NCI-H187 (cell line): Measurements from ENCODE around the gene GCK.

ENCODE experiments used
- DNase-seq, 2 experiments: peaks; one replicate each; lab custom pipeline; 2025; lab: John Stamatoyannopoulos, UW

Gene GCK

DNA sequence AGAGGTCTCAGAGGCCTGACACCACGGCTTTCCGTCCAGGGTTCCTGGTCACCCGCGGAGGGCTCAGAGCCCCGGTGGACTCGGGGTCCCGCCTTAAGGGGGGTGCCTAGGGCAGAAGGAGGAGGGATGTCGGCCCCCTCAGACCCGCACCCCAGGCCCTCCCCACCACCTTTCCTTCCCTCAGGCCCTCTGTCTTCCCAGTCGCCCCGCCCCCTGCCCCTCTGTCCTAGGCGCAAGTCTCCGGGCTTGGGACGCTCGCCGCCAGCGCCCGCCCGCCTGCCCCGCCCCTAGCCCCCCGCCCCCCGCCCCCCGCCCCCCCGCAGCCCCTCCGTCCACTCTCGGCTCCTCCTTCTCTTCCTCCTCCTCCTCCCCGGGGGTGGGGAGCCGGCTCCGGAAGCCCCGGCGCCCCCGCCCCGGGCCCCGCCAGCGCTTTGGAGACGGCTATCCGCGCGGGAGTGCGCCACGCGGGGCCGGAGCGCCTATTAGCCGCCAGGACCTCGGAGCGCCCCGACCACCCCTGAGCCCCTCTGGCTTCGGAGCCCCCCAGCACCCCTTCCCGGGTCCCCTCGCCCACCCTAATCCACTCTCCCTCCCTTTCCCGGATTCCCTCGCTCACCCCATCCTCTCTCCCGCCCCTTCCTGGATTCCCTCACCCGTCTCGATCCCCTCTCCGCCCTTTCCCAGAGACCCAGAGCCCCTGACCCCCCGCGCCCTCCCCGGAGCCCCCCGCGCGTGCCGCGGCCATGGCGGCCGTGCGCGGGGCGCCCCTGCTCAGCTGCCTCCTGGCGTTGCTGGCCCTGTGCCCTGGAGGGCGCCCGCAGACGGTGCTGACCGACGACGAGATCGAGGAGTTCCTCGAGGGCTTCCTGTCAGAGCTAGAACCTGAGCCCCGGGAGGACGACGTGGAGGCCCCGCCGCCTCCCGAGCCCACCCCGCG, 85.0 kb downstream of the GCK start, which contains the start of gene AEBP1:
Gene AEBP1 (plus strand): TSS at position 423 of the 937 bp plus-strand sequence. CDS start 321 bp downstream, at position 744.
- no peak for DNase-seq

DNA sequence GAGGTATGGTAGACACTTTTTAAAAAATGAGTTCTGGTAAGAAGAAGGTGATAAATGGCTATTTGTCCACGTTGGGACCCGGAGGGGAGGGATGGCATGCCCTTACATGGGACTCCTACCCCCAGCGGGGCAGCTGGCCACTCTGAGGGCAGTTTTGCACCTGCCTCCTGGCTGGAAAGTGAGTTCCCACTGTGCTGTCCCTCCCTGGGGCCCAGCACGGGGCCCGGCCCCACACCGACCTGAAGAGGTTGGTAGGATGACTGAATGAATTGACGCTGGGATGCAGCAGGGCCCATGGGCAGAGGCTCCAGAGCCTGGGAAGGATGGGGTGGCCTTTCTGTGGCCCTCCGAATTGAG, 85.7 kb downstream of the GCK start:
- no peak for DNase-seq

DNA sequence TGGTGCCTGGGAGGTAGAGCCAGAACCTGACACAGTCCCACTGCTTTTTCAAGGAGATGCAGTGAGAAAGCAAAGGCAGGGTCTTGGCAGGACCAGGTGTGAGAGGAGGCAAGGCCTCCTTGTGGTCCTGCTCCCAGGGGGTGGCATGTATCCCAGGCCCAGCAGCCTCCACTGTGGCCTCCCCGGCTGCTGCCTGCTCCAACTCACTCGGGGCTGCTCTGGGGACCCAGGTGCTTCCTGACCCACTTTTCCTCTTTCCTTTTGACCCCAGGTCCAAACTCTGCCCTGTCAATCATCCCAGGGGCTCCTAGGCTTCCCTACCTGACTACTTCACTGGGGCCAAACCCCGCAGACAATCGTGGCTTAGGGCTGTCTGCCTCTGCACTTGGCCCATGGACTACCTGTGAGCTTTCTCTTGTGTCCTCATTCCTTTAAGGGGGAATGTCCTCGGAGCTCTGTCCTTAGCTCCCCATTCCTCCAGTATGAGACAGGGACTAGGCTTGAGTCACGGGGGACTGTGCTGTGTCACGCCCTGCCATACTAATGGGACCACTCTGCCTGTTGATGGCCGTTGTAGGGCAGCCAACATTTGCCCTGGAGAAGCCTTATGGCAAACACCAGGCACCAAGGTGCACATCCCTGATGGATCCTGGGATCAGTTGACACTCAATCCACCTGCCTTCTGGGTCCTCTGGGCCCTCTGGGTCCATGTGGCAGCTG, 86.2 kb downstream of the GCK start:
- DNase-seq: no peak

DNA sequence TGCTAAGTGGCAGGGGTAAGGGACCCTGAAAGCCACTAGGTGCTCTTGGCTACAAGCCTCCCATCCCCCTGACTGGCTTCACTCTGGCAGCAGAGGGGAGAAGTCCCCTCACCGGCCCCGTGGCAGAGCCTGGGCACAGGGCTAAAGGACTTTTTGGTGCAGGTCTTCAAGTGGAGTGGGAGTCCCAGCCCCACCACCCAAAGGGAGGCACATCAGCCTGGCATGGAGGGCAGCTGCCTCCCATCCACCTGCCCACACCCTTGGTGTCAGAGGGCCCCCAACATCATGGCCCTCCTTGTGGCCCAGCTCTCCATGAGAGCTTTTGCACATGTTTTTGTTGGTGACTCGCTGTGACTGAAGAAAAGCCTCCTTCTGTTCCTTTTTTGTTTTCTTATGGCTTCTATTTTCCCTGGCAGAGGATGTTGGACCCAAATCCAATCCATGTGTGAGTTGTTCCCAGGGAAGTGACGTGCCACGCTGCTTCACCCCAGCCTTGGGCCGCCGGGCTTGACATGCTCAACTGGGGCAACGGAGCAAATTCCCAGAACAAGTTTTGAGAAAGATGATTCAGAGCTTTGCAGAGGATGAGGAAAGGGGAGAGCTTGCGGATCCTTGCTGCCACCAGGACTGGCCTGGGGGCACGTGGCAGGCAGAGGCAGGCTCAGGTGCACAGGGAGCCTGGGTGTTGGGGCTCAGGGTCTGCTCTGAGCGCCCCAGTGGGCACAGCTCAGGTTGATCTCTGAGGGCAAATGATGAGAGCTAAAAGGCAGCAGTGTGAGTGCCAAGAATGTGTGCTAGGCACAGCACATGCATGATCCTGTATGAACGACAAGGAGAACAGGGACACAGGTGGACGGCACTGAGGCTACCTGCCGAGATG, 87.0 kb downstream of the GCK start:
- no peak for DNase-seq

DNA sequence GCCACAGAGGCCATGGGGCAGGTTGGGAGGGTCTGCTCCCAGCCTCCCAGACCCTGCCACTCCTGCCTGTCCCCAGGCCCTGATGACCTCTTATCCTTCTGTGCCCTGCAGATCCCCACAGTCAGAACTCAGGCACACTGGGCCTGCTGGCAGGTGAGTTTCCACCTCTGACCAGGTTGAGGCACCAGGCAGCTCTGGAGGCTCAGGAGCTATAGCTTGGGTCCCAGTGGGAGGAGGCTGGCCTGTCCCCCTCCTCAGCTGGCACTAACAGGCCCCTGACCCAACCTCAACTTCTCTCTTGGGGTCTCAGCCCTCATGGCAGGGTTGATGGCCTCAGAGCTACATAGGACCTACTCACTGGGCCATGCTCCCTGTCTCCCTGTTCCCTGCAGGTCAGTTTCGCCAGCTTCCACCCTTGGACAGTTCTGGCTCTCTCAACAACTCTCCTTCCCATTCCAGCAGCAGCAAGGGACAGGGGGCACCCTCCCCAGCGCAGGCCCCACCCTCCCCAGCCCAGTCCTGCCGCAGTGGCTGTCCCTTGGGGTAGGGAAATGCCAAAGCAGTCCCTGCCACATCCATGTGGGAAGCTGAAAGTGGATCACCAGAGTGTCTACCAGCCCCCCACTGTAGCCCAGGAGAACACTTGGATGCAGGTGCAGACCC, 87.8 kb downstream of the GCK start:
- DNase-seq: no peak

DNA sequence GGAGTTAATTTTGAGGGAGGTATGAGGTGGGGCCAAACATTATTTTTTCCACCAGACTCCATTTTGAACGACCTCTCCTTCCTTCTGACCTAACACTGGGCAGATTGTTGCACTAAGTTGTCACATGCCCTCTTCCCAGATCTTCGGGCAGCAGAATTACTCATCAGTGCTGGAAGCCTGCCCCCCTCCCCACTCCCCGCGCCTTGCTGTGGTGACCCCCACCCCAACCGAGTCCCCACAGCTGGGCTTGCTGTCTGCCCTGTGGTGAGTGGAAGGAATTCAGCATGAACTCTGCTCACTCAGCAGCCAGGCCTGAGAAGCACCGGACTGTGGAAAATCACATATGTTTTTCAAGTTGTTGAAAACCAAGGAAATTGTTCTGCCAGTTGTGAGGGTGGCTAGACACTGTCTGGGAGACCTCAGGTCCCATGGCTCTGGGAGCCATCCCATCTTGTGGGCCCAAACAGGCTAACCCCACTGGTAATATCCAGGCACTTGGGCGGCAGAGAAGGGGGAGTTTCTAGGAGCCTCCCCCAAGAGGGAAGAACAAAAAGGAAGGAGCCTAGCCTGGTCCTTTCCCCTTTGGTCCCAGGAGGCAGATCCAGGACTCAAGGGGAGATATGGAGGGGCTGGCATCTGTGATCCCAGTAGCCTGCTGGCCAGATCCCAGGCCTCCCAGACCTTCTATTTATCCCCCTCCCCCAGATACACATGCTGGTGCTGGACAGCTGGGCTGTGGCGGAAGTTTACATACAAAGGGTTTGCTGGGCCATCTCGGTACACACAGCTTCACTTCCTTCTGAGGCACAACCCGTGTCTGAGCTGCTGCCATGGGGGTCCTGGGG, 88.6 kb downstream of the GCK start:
- DNase-seq: no peak

DNA sequence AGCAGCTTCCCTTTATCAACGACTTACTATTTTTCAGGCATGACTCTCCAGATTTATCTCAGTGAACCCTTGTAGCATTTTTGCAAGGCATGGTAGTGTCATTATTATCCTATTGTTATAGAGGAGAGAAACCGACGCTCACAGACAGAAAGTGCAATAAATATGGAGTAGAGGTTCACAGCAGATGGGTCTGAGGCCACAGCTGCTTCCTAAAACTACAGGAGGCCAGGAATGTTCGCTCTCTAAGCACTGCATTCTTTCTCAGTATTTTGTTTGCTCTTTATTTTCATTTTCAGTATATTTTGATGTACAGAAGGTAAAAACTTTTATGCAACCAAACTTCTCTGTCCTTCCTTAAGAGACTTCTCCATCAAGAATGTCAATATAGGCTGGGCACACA, 89.6 kb downstream of the GCK start:
- DNase-seq: no peak

DNA sequence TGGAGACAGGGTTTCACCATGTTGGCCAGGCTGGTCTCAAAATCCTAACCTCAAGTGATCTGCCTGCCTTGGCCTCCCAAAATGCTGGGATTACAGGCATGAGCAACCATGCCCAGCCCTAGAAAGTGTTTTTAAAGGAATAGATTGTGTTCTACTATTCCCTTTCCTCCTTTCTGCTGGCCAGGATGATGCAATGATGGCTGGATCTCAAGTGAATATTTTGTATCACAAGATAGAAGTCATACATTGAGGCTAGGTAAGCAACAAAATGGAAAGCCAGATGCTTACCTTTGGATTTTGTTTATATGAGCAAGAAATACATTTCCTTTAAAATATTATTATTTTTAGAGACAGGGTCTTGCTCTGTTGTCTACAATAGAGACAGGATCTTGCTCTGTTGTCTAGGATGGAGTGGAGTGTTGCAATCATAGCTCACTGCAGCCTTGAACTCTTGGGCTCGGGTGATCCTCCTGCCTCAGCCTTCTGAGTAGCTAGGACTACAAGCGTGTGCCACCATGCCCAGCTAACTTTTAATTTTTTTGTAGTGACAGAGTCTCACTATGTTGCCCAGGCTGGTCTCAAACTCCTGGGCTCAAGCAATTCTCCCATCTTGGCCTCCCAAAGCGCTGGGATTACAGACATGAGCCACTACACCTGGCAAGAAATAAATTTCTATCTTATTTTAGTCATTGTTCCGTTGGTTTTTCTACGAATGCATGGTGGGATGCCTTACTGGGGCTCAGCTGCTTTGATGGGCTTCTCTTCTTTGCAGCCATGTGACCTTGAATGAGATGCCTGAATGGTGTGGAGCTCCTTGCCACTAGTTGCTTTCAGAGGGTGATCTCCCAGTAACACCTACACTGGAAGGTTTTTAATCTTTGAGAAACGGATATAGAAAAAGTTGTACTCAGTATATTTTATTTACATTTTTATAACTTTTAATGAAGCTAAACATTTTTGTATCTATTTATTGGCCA, 90.9 kb downstream of the GCK start:
- DNase-seq: no peak

DNA sequence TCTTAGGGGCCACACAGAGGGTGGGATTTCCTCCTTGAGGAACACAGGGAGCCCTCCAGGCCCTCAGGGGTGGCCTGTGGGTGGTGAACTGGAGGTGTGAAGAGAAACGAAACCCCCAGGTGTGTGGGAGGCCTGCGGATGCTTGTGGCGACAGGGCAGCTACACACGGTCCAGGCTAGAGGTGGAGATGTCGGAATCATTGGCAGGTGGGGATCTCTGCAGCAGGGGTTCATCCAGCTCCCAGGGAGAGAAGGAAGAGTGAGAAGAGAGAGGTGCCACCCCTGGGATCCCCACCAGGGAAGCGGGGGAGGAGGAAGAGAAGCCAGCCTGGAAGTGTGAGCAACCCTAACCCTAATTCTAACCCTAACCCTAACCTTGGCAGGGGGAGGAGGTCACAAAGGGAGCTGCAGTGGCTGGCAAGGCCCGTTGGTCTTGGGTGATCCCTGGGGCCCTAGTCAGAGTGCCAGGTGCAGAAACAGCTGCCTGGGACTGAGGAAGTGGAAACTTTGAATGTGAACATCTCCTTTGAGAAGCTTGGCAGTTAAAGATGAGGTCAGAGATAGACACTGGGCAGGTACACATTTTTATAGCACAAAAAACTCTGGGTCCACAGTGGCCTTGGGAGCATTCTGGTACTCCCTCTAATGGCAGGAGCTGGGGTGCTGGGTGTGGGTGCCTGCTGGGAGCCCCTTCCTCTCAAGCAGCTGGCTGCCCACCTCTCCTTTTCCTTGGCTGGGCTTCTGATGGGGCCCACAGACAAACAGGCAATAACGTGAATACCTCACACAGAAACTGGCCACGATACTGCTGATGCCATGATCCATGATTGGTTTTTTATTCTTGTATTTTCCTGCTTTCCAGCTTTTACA, 91.9 kb downstream of the GCK start:
- DNase-seq: no peak

DNA sequence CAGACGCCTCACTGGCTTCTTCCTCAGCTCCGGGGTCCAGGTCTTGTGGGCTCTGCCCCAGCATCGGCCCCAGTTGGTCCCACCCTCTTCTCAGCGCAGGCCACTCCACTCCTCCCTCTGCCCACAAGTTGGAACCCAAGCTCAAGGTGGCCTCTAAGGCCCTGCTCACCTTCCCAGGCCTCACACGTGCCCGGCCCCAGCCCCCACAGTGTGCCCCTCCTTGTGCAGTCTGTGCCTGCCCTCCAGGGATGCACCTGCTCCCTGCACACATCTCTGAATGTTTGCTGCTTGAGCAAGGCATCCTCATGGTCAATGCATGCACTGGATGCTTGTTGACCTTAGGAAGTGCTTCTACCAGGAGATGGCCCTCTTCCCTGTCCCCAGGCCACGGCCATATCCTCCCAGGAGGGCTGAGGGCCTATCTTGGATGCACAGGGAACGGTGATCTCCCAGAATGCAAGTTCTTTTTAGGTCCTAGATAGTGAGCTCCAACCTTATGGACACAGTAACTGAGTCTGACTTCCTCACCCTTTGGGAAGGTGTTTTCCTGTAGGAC, 92.8 kb downstream of the GCK start:
- DNase-seq: no peak

DNA sequence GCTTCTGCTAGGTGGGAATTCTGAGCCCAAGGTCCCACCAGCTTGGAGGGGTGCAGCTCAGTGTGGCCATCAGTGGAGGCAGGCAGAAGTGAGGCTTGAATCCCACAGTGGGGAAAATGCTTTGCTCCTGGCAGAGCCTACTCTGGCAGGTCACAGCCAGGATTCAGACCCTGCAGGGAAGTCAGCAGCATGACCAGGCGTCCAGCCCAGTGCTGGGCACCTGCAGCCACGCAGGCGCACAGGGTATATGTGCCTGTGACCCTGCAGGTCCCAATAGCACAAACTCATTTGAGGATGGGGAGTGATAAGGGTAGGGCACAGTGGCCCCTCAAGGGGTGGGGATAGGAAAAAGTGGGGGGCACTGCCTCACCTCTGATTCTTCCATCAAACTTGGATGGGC, 93.5 kb downstream of the GCK start:
- no peak for DNase-seq

DNA sequence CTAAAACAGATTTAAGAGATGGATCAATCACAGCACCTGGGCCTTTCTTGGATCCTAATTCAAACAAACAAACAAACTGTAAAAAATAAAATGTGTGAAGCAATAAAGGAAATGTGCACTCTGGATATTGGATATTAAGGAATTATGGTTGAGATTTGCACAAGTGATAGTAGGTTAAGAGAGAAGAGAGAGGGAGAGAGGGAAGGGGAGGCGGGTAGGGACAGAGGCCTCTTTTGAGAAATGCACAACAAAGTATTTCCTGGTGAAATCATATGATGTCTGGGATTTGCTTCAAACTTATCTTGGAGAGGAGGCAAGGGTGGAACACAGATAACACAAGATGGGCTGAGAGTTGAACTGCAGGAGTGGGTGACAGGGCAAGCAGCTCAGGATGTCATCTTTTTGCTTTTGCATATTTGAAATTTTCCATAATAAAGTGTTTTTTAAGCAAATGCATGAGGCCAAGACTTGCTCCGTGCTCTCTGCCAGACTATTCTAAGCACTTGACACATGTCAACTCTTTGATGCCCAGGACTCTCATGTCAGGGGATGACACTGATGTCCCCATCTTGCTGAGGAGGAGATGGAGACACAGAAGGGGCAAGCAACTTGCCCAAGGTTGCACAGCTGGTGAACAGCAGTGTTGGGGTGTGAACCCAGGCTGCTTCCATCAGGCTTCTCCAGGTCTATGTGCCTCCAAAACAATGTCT, 94.2 kb downstream of the GCK start:
- DNase-seq: no peak

DNA sequence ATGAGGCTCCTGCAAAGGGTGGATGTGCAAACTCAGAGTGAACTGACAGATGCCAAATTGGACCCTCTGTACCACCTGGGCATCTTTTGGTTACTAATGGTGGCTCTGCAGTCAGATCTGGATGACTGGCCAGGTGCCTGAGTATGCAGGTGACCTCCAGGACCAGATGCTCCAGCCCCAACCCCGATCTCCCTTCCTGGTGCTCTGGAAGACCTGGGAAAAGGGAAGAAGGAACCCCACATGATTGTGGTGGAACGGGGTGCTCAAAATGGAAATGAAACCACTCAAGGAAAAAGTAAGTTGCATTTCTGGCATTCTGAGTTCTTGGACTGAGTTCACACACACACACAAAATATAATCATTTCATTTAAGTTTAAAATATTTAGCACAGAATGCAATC, 94.9 kb downstream of the GCK start:
- DNase-seq: no peak
